SK-N-SH (cell line): ENCODE results near the gene PRKCB. TPM values are rescaled to one million over a fixed set of nuclear protein-coding genes. Genes with fewer than 3 reads are reported as not detected.
A peak's percentile ranks its signal among the peaks of the same experiment; 100 is the strongest.

ENCODE experiments used
- CTCF ChIA-PET: fragments of 300-600, 350-600 bp; formaldehyde crosslinking; extraction: SDS; loops from one replicate; lab custom pipeline; 2021; lab: Yijun Ruan, JAX
- POLR2A ChIA-PET: fragments of 350-600 bp; sonication (Branson Sonifier 250); formaldehyde crosslinking; extraction: SDS; loops from one replicate; lab custom pipeline; 2020; ENCODE audit warnings: antibody characterized with exemption, inconsistent platforms; lab: Yijun Ruan, JAX
- DNase-seq: peaks from one replicate; pipeline ENCODE4 v3.0.0; 2012
- H2AFZ ChIP-seq: fragments of 200-600 bp; sonication (generic); 2 replicates; pipeline ENCODE4 v1.8.1; 2016; ENCODE audit warnings: antibody characterized with exemption, mild to moderate bottlenecking, low read depth
- H3F3A ChIP-seq: fragments of 200-600 bp; sonication (generic); replicated peaks from 2 replicates; pipeline ENCODE3; 2016; ENCODE audit warnings: antibody characterized with exemption, mild to moderate bottlenecking; ENCODE audit not compliant: insufficient read depth
- H3K27ac ChIP-seq, 2 experiments: fragments of 200-500 bp in 1 of 2; fragments of 200-600 bp in 1 of 2; sonication (Bioruptor generic) in 1 of 2; sonication (generic), shearing (Covaris generic) in 1 of 2; 2 replicates each; pipeline versions ENCODE4 v1.5.1 to v1.6.1; 2014 to 2016; ENCODE audit warnings: low read depth in 2 of 2, inconsistent platforms in 1 of 2, low read length in 1 of 2, mild to moderate bottlenecking in 1 of 2, mixed read lengths in 1 of 2
- H3K27me3 ChIP-seq: fragments of 200-600 bp; sonication (generic), shearing (Covaris generic); 2 replicates; pipeline ENCODE4 v1.6.1; 2016; ENCODE audit warnings: mixed run types; ENCODE audit not compliant: insufficient read depth
- H3K36me3 ChIP-seq, 2 experiments: fragments of 200-500 bp in 1 of 2; fragments of 200-600 bp in 1 of 2; sonication (Bioruptor generic) in 1 of 2; sonication (generic) in 1 of 2; replicated peaks in 1 of 2; 2 replicates each; pipeline versions ENCODE3 to v1.5.1; 2014 to 2016; ENCODE audit warnings: low read length in 1 of 2, mild to moderate bottlenecking in 1 of 2; ENCODE audit not compliant: insufficient read depth in 2 of 2, control insufficient read depth in 1 of 2
- H3K4me1 ChIP-seq, 2 experiments: fragments of 200-500 bp in 1 of 2; fragments of 200-600 bp in 1 of 2; sonication (Bioruptor generic) in 1 of 2; sonication (generic), shearing (Covaris generic) in 1 of 2; 2 replicates each; pipeline versions ENCODE4 v1.5.1 to v1.6.1; 2014 to 2016; ENCODE audit warnings: low read depth in 1 of 2, low read length in 1 of 2, mixed run types in 1 of 2; ENCODE audit not compliant: insufficient read depth in 2 of 2, control insufficient read depth in 1 of 2
- H3K4me2 ChIP-seq: fragments of 200-600 bp; sonication (generic), shearing (Covaris generic); 2 replicates; pipeline ENCODE4 v1.6.1; 2017; ENCODE audit warnings: mixed run types
- H3K4me3 ChIP-seq, 2 experiments: fragments of 200-500 bp in 1 of 2; fragments of 200-600 bp in 1 of 2; sonication (Bioruptor generic) in 1 of 2; sonication (generic), shearing (Covaris generic) in 1 of 2; 2 replicates each; pipeline versions ENCODE4 v1.5.1 to v1.8.1; 2014 to 2016; ENCODE audit warnings: low read depth in 2 of 2, inconsistent platforms in 1 of 2, low read length in 1 of 2, mild to moderate bottlenecking in 1 of 2, mixed read lengths in 1 of 2, moderate library complexity in 1 of 2
- H3K79me2 ChIP-seq: fragments of 200-600 bp; sonication (generic); 2 replicates; pipeline ENCODE4 v1.8.1; 2017; ENCODE audit warnings: mild to moderate bottlenecking; ENCODE audit not compliant: insufficient read depth
- H3K9ac ChIP-seq: fragments of 200-600 bp; sonication (generic); 2 replicates; pipeline ENCODE4 v1.6.1; 2017; ENCODE audit warnings: mixed run types
- H3K9me2 ChIP-seq: fragments of 200-600 bp; sonication (generic); 2 replicates; pipeline ENCODE4 v1.6.1; 2017; ENCODE audit warnings: mixed run types
- H3K9me3 ChIP-seq: fragments of 200-600 bp; sonication (generic); 2 replicates; pipeline ENCODE4 v1.6.1; 2017; ENCODE audit warnings: mixed run types, mild to moderate bottlenecking, moderate library complexity
- H4K20me1 ChIP-seq: fragments of 200-600 bp; sonication (generic); 2 replicates; pipeline ENCODE4 v1.6.1; 2017; ENCODE audit warnings: mild to moderate bottlenecking, mixed run types; ENCODE audit not compliant: insufficient read depth
- CHD2 ChIP-seq: fragments of 150-350 bp; IDR thresholded peaks from 2 replicates; pipeline ENCODE4 v1.6.1; 2018; ENCODE audit warnings: low read length; ENCODE audit not compliant: partially characterized antibody
- JUND ChIP-seq: IDR thresholded peaks from 2 replicates; pipeline ENCODE4 v1.4.0; 2012
- NRF1 ChIP-seq: IDR thresholded peaks from 2 replicates; pipeline ENCODE4 v1.6.1; 2012; ENCODE audit warnings: low read depth, mild to moderate bottlenecking, low read length
- RAD21 ChIP-seq: IDR thresholded peaks from 2 replicates; pipeline ENCODE4 v1.6.1; 2012; ENCODE audit warnings: mild to moderate bottlenecking, low read length
- SIN3A ChIP-seq: IDR thresholded peaks from 2 replicates; pipeline ENCODE4 v1.6.1; 2012; ENCODE audit warnings: low read depth, mild to moderate bottlenecking, low read length, moderate library complexity, borderline replicate concordance
- TAF1 ChIP-seq: IDR thresholded peaks from 2 replicates; pipeline ENCODE4 v1.6.1; 2012; ENCODE audit warnings: low read depth, mild to moderate bottlenecking, low read length, moderate library complexity, borderline replicate concordance
- TCF12 ChIP-seq: IDR thresholded peaks from 2 replicates; pipeline ENCODE4 v1.4.0; 2012
- TEAD4 ChIP-seq: IDR thresholded peaks from 2 replicates; pipeline ENCODE4 v1.4.0; 2012; ENCODE audit warnings: mild to moderate bottlenecking, borderline replicate concordance; ENCODE audit not compliant: insufficient read depth
- WGBS: methylation state at CpG from one replicate; pipeline ENCODE4 v1.1.6; 2017; ENCODE audit warnings: low lambda C conversion rate; 5-methylcytosine and 5-hydroxymethylcytosine counted together
- polyA plus RNA-seq, 3 experiments: library from polyadenylated mRNA; depleted of rRNA; stranded (reverse); fragments of >200 nt; gene quantifications; 2 replicates each; pipeline ENCODE4 v1.2.3, GENCODE V29; 2012
- TF ChIP-seq, protein P1 (sequence below): IDR thresholded peaks from 2 replicates; pipeline ENCODE4 v1.6.1; 2012; ENCODE audit warnings: mild to moderate bottlenecking, low read depth, low read length, moderate library complexity
- TF ChIP-seq, protein P2 (sequence below): IDR thresholded peaks from 2 replicates; pipeline ENCODE4; 2012

Gene PRKCB
- polyA plus RNA-seq, 1 of the 3 experiments (the other 2 are of a cell fraction) = 0.12 TPM

DNA sequence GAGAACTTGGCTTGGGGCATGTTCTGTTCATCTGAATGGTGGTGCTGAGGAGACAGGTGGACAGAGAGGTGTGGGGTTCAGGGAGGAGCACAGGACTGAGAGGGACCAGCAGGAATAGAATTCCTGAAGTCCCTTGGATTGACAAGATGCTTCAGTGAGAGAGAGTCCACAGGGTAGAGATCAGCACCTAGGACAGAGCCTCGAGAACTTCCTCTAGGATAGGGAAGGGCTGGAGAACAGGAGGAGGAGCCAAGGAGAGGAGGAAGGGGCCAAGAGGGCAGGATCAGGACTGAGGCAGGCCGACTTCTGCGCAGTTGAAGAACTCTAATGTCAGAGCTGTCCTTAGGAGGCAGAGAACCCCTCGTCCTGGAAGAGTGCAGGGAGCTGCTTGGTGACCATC lies 138.4 kb downstream of the PRKCB start:
- H3K9ac ChIP-seq = no peak overlapping the region
- DNase-seq = no peak
- no peaks in the 10 kb centered on the region for H3K9me2 ChIP-seq
- POLR2A ChIA-PET = no interaction called here
- no peaks in the 10 kb centered on the region for H3K79me2 ChIP-seq
- 29% methylated on average over 4 of the region's 4 CpGs for WGBS
- no peak overlapping the region for H3K4me3 ChIP-seq
- TF ChIP-seq, protein P1, sequence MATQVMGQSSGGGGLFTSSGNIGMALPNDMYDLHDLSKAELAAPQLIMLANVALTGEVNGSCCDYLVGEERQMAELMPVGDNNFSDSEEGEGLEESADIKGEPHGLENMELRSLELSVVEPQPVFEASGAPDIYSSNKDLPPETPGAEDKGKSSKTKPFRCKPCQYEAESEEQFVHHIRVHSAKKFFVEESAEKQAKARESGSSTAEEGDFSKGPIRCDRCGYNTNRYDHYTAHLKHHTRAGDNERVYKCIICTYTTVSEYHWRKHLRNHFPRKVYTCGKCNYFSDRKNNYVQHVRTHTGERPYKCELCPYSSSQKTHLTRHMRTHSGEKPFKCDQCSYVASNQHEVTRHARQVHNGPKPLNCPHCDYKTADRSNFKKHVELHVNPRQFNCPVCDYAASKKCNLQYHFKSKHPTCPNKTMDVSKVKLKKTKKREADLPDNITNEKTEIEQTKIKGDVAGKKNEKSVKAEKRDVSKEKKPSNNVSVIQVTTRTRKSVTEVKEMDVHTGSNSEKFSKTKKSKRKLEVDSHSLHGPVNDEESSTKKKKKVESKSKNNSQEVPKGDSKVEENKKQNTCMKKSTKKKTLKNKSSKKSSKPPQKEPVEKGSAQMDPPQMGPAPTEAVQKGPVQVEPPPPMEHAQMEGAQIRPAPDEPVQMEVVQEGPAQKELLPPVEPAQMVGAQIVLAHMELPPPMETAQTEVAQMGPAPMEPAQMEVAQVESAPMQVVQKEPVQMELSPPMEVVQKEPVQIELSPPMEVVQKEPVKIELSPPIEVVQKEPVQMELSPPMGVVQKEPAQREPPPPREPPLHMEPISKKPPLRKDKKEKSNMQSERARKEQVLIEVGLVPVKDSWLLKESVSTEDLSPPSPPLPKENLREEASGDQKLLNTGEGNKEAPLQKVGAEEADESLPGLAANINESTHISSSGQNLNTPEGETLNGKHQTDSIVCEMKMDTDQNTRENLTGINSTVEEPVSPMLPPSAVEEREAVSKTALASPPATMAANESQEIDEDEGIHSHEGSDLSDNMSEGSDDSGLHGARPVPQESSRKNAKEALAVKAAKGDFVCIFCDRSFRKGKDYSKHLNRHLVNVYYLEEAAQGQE = peak; percentile 89
- no peak for TF ChIP-seq NRF1
- no peaks in the 10 kb centered on the region for H4K20me1 ChIP-seq
- H3K9me3 ChIP-seq = no peaks in the 10 kb centered on the region
- H3K4me2 ChIP-seq = no peak overlapping the region
- H3K4me1 ChIP-seq = no peaks in the 10 kb centered on the region
- H3F3A ChIP-seq = no peaks in the 10 kb centered on the region
- H3K36me3 ChIP-seq = no peaks in the 10 kb centered on the region
- no peak overlapping the region for H3K27ac ChIP-seq
- CTCF ChIA-PET = no interaction called here
- no peaks in the 10 kb centered on the region for H3K27me3 ChIP-seq
- H2AFZ ChIP-seq = no peak overlapping the region

DNA sequence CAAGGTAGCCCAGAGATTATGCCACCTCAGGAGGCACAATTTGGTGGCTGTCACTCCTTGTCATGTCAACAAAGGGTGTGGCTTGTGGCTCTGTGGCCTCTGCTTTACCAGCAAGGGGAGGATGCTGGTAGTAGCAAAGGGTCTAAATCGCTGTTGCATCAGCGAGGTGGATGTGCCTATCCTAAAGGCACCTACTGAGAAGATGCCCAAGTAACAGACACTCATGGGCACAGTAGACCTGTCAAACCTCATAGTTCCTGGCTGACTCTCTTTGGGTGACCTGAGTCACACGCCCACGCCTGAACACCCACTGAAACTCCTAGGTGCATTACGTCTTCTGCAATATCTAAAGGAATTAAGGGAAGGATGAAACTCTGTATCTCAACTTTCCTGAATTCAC lies 139.5 kb downstream of the PRKCB start:
- Histone ChIP-seq H2AFZ (no peak overlapping the region), H3K27me3 (no peaks in the 10 kb centered on the region), H4K20me1 (no peaks in the 10 kb centered on the region), H3K4me1 (no peaks in the 10 kb centered on the region), H3K27ac (no peak overlapping the region), H3K4me2 (no peak overlapping the region), H3K9ac (no peak overlapping the region), H3F3A (no peaks in the 10 kb centered on the region), H3K9me2 (no peaks in the 10 kb centered on the region), H3K9me3 (no peaks in the 10 kb centered on the region), H3K36me3 (no peaks in the 10 kb centered on the region), H3K4me3 (no peak overlapping the region), H3K79me2 (no peaks in the 10 kb centered on the region)
- no peak for TF ChIP-seq CHD2
- no peak for TF ChIP-seq TCF12
- TF ChIP-seq, protein P2, sequence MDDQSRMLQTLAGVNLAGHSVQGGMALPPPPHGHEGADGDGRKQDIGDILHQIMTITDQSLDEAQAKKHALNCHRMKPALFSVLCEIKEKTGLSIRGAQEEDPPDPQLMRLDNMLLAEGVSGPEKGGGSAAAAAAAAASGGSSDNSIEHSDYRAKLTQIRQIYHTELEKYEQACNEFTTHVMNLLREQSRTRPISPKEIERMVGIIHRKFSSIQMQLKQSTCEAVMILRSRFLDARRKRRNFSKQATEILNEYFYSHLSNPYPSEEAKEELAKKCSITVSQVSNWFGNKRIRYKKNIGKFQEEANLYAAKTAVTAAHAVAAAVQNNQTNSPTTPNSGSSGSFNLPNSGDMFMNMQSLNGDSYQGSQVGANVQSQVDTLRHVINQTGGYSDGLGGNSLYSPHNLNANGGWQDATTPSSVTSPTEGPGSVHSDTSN = no peak
- TF ChIP-seq SIN3A = no peak
- no peak for TF ChIP-seq NRF1
- no peak for TF ChIP-seq TAF1
- CTCF ChIA-PET = no interaction called here
- POLR2A ChIA-PET = no interaction called here
- no peak for DNase-seq
- 23% methylated on average over 5 of the region's 5 CpGs for WGBS

DNA sequence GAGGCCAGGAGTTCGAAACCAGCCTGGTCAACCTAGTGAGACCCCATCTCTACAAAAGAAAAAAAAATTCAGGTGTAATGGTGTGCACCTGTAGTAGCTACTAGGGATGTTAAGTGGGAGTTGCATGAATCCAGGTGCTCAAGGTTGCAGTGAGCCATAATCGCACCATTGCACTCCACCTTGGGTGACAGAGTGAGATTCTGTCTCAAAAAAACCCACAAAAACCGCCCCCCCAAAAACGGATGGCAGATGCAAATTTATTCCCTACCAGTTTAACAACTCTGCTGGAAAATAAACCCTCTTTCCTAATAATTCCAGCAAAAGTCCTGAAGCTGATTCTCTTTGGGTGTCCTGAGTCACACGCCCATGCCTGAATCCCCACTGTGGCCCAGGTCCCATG lies 140.3 kb downstream of the PRKCB start:
- Histone ChIP-seq H3K4me2 (no peak overlapping the region), H3K27ac (no peak overlapping the region), H3K27me3 (no peaks in the 10 kb centered on the region), H3K4me3 (no peak overlapping the region), H3K9ac (no peak overlapping the region), H3K79me2 (no peaks in the 10 kb centered on the region), H3K9me3 (no peaks in the 10 kb centered on the region), H3K9me2 (no peaks in the 10 kb centered on the region), H3K4me1 (no peaks in the 10 kb centered on the region), H2AFZ (no peak overlapping the region), H3F3A (no peaks in the 10 kb centered on the region), H3K36me3 (no peaks in the 10 kb centered on the region), H4K20me1 (no peaks in the 10 kb centered on the region)
- POLR2A ChIA-PET = no interaction called here
- CTCF ChIA-PET = no interaction called here
- TF ChIP-seq RAD21 = no peak
- TF ChIP-seq JUND = no peak
- no peak for TF ChIP-seq TEAD4
- TF ChIP-seq, protein P2 = no peak
- 17% methylated on average over 5 of the region's 5 CpGs for WGBS
- DNase-seq = no peak
